ENCODE results near the gene HYOU1. TPM values are rescaled to one million over a fixed set of nuclear protein-coding genes. Genes with fewer than 3 reads are reported as not detected.
A peak's percentile ranks its signal among the peaks of the same experiment; 100 is the strongest.
"Not testable (repeated sequence)": the region's sequence is repeated elsewhere in the genome, so short reads cannot be mapped to it uniquely, and the experiment has no call there.

Gene HYOU1
- polyA plus RNA-seq, 1 donor, result 37.2 TPM

DNA sequence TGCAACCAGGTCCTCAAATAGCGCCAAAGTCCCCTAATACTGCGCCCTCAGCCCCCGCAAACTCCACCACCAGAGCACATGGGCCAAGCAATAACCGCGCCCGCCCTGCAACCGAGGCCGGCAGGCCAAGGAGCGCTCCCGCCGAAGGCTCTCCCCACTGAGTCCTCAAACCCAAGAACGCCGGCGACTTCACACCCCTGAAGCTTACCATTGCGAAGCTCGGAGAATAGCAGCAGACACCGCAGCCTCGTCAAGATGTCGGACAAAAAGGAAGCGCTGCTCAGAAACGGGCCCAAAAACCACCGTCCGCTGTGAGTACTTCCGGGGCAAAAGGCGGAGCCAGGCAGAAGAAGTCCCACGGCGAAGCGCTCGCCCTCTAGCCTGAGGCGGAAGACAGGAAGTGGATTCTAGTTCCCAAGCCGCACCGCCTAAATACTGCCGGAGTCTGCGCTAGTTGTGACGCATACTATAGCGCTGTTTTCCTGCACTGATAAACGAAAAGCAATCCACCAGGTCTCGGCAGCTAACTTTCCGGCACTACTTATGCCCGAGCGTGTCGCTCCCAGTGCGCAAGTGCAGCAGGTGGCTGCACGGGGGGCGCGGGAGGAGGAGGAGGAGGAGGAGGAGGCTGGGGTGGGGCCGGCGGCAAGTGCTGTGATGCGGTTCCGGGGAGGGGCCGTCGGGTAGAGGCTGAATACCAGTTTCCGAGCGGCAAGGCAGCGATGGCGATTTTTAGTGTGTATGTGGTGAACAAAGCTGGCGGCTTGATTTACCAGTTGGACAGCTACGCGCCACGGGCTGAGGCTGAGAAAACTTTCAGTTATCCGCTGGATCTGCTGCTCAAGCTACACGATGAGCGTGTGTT, 38.7 kb downstream of the HYOU1 start, which contains the start of the genes RPS25 and TRAPPC4:
TSS of gene RPS25 (minus strand) at position 270 of the 865 bp plus-strand sequence. CDS start at position 211, 59 bp downstream.
TSS of gene TRAPPC4 (plus strand) at position 693 of the 865 bp plus-strand sequence. CDS start at position 723, 30 bp downstream.
- DNase-seq, result peak; percentile 97

DNA sequence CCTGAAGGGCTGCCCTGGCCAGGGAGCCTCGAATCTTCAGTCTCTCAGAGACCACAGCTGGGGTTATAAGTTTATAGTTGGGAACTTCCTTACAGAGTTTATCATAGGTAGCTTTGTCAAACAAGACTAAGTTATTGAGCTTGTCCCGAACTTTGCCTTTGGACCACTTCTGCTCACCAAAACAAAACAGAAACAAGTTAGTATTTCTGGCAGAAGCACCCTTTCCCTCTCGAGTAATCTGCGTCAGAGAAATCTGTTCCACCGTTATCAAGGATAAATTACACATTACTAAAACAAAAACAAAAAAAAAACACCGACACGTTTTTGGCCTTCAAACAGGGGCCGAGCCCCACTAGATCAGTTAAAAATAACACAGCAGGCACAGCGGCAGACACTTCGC, 39.6 kb downstream of the HYOU1 start:
- not testable (repeated sequence) for DNase-seq

- DNase-seq, result no peak
Observed at GRCh38 chr11:119016216-119017009, 40.6 kb downstream of the HYOU1 start.

GRCh38 chr11:119015054-119015611, 41.9 kb downstream of the HYOU1 start:
- no peak for DNase-seq

DNA sequence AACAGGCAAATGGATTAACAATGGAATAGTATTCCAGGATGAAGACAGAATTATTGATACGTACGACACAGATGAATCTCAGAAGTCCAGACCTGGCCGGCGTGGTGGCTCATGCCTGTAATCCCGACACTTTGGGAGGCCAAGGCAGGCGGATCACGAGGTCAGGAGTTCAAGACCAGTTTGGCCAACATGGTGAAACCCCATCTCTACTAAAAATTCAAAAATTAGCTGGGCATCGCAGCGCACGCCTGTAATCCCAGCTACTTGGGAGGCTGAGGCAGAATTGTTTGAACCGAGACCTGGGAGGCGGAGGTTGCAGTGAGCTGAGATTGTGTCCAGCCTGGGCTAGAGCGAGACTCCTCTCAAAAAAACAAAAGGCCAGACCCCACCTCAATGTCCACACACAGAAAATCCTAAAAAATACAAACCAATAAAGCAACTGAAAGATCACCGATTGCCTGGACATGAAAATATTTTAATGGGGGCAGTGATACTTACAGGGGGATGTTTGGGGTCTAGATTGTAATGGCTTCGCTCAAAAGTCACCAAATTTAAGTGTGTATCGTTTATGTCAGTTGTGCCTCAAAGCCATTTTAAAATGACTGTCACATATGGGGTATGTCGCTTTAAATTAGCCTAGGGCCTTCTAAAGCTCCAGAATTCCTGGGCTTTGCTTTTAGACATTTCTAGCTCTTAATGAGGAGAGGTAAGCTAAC, 42.6 kb downstream of the HYOU1 start:
- DNase-seq, result no peak

DNA sequence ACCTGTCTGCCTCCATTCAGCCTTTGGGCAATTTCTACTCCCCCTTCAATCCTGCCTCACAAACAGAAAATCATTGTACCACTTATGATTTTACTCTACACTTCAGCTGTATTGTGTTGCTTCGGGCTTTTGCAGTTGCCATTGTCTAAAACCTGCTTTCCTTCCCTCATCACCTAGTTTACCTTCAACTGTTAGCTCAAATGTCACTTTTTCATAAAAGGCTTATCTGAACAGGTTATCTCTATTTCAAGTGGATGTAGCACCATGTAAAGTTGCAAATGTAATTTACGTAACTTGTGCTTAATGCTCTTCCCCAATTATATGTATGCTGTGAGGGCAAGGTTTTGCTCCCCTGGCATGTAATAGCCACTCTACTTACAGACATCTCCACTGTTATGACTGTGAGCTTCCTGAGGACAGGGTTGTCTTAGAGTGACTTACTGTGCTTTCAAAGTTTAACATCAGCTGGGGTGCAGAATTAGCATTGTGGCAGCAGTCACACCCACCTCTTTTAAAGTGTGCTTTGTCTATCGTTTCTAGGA, 44.3 kb downstream of the HYOU1 start:
- DNase-seq, result no peak

DNA sequence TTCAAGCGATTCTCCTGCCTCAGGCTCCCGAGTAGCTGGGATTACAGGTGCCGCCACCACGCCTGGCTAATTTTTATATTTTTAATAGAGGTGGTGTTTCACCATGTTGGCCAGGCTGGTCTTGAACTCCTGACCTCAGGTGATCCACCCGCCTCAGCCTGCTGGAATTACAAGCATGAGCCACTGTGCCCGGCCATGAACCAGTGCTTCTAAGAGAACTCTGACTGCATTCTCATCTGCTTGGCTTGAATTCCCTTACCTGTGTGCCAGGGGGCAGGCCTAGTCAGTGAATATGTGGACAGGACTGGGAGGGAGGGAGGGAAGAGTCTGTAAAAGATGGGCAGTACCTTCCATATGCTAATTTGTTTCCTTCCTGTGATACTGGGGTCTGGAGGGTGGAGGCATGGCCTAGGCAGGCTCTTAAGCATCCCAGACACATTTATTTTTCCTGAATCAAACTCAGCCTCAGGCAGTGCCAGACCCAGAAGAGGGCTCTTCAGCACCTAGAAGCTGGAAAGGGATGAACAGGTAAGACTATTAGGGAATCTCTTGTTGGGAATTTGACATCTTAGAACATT, 45.4 kb downstream of the HYOU1 start:
- no peak for DNase-seq

- DNase-seq, result no peak
Observed at GRCh38 chr11:119006656-119007055, 50.3 kb downstream of the HYOU1 start.

DNA sequence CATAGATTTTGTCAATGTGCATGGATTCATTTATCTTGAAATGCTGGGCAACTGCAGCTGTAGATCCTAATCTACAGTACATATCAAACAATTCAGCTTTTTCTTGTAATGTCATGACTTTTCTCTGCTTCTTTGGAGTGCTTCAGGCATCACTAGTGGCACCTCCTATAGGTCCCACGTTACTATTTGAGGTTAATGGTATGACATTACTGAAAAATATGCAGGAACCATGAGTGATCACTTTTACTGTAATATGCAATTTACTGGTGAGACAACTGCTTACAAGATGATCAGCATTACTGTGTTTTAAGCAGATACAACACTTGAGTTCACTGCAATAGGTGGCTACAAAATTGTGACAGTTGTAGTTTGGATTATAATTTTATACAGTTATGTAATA, 56.1 kb downstream of the HYOU1 start:
- DNase-seq, result no peak

GRCh38 chr11:118998822-118999221, 58.2 kb downstream of the HYOU1 start:
- no peak for DNase-seq

GRCh38 chr11:118998388-118998717, 58.7 kb downstream of the HYOU1 start:
- no peak for DNase-seq

- DNase-seq, result peak; percentile 92
Observed at GRCh38 chr11:118997627-118998387, 59.2 kb downstream of the HYOU1 start, which contains the start of gene CENATAC. TSS of gene CENATAC (plus strand) at chr11:118998138. CDS start at chr11:118998198, 60 bp downstream.

GRCh38 chr11:118996926-118997626, 59.9 kb downstream of the HYOU1 start:
- peak; percentile 34 for DNase-seq

Other genes starting within 250 kb of the HYOU1 start
- not detected for gene CXCR5, start 173.3 kb downstream of the HYOU1 start, polyA plus RNA-seq (ENCODE audit: insufficient read length)
- 110 TPM for gene BCL9L, start 131.3 kb downstream of the HYOU1 start, polyA plus RNA-seq (ENCODE audit: insufficient read length)
- 1.2 TPM for gene UPK2, start 100.9 kb downstream of the HYOU1 start, polyA plus RNA-seq (ENCODE audit: insufficient read length)
- gene FOXR1, start 85.4 kb downstream of the HYOU1 start, polyA plus RNA-seq (ENCODE audit: insufficient read length), result not detected
- gene CENATAC, start 59.1 kb downstream of the HYOU1 start, polyA plus RNA-seq (ENCODE audit: insufficient read length), result 21.5 TPM
- gene RPS25, start 38.9 kb downstream of the HYOU1 start, polyA plus RNA-seq (ENCODE audit: insufficient read length), result 1,495 TPM
- gene TRAPPC4, start 38.4 kb downstream of the HYOU1 start, polyA plus RNA-seq (ENCODE audit: insufficient read length), result 36.3 TPM
- gene SLC37A4, start 26.3 kb downstream of the HYOU1 start, polyA plus RNA-seq (ENCODE audit: insufficient read length), result 10.2 TPM
- 29.4 TPM for gene VPS11, start 10.6 kb upstream of the HYOU1 start, polyA plus RNA-seq (ENCODE audit: insufficient read length)
- 19.7 TPM for gene HMBS, start 27.7 kb upstream of the HYOU1 start, polyA plus RNA-seq (ENCODE audit: insufficient read length)
- 28.9 TPM for gene DPAGT1, start 44.6 kb upstream of the HYOU1 start, polyA plus RNA-seq (ENCODE audit: insufficient read length)
- 8.0 TPM for gene C2CD2L, start 50.1 kb upstream of the HYOU1 start, polyA plus RNA-seq (ENCODE audit: insufficient read length)
- gene HINFP, start 64.4 kb upstream of the HYOU1 start, polyA plus RNA-seq (ENCODE audit: insufficient read length), result 21.8 TPM
- 0.34 TPM for gene ABCG4, start 91.8 kb upstream of the HYOU1 start, polyA plus RNA-seq (ENCODE audit: insufficient read length)
- 14.6 TPM for gene NLRX1, start 111.5 kb upstream of the HYOU1 start, polyA plus RNA-seq (ENCODE audit: insufficient read length)
- not detected for gene NHERF4, start 128.3 kb upstream of the HYOU1 start, polyA plus RNA-seq (ENCODE audit: insufficient read length)
- gene CBL, start 149.1 kb upstream of the HYOU1 start, polyA plus RNA-seq (ENCODE audit: insufficient read length), result 13.4 TPM